IPS DF 6.9 (cell line): ENCODE results near the gene ADGRF1.

ENCODE experiments used
- DNase-seq: peaks from one replicate; pipeline ENCODE4 v3.0.0-alpha.2; 2013; ENCODE audit warnings: low read depth, low spot score
- H3K27ac ChIP-seq: one replicate; pipeline ENCODE4 v1.5.1; 2013; ENCODE audit warnings: low read length, control low read depth
- H3K27me3 ChIP-seq: 2 replicates; pipeline ENCODE4 v1.6.1; 2013; ENCODE audit warnings: mild to moderate bottlenecking, low read length; ENCODE audit not compliant: control insufficient read depth, insufficient read depth
- H3K36me3 ChIP-seq: 2 replicates; pipeline ENCODE4 v1.6.1; 2013; ENCODE audit warnings: low read length; ENCODE audit not compliant: control insufficient read depth, insufficient read depth
- H3K4me1 ChIP-seq: 2 replicates; pipeline ENCODE4 v1.6.1; 2013; ENCODE audit warnings: low read length; ENCODE audit not compliant: control insufficient read depth, insufficient read depth
- H3K4me3 ChIP-seq: 2 replicates; pipeline ENCODE4 v1.5.1; 2013; ENCODE audit warnings: mild to moderate bottlenecking, low read length
- H3K9me3 ChIP-seq: 2 replicates; pipeline ENCODE4 v1.6.1; 2013; ENCODE audit warnings: low read length, inconsistent platforms; ENCODE audit not compliant: control insufficient read depth, insufficient read depth
- WGBS: extraction: QIAGEN DNeasy Blood & Tissue Kit; methylation state at CpG from one replicate; pipeline ENCODE4 v1.1.7; 2013; ENCODE audit warnings: mixed read lengths, missing lambda C conversion rate; ENCODE audit not compliant: insufficient read length, insufficient coverage; 5-methylcytosine and 5-hydroxymethylcytosine counted together

Gene ADGRF1

GRCh38 chr6:46985943-46986342, 56.2 kb downstream of the ADGRF1 start:
- Histone ChIP-seq H3K4me1 (no peaks in the 10 kb centered on the region), H3K9me3 (no peaks in the 10 kb centered on the region), H3K27ac (no peak overlapping the region), H3K27me3 (no peaks in the 10 kb centered on the region), H3K4me3 (no peak overlapping the region), H3K36me3 (no peaks in the 10 kb centered on the region)
- DNase-seq, result no peak
- WGBS, result no CpG with 5 or more reads among the region's 3 CpGs

DNA sequence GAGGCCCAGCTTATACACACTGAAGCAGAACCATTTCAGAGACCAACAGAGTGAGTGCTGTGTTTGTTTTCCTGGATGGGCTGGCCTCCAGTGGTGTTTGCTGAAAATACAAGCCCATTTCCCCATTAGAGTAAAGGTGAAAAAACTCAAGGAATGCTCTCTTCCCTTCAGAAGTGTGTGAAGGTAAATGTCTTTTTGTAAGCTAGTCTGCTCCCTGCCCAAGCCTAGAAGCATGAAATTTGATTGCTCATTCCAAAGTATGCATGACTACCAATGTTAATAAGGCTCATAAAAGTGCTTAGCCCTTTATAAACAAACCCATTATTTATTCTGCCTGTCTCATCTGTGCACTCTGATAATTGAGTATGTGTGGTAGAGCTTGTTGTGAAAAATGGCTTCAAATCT, 59.1 kb downstream of the ADGRF1 start:
- no peaks in the 10 kb centered on the region for H3K27me3 ChIP-seq
- no peak overlapping the region for H3K4me3 ChIP-seq
- DNase-seq, result no peak
- H3K9me3 ChIP-seq, result no peaks in the 10 kb centered on the region
- H3K36me3 ChIP-seq, result no peaks in the 10 kb centered on the region
- no peak overlapping the region for H3K27ac ChIP-seq
- no peaks in the 10 kb centered on the region for H3K4me1 ChIP-seq

DNA sequence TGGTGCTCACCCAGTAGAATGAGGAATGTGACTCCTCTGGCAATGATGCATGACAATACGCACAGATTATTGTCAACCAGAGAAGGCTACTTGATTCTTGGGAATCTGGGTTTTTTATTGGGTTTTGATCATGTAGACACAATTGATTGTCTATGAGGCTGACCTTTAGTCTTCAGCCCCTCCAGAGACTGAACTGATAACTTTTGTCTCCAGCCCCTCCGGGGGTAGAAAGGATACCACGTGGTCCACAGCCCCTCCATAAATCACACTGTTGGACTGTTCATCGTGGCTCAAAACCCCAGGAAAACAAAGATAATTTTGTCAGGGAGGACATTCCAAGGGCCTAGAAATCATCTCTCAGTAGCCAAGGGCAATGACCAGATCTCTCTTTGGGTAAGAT, 62.9 kb downstream of the ADGRF1 start:
- Histone ChIP-seq H3K27ac (no peak overlapping the region), H3K9me3 (no peaks in the 10 kb centered on the region), H3K4me3 (no peak overlapping the region), H3K4me1 (no peaks in the 10 kb centered on the region), H3K27me3 (no peaks in the 10 kb centered on the region), H3K36me3 (no peaks in the 10 kb centered on the region)
- DNase-seq, result no peak
- no CpG with 5 or more reads among the region's 4 CpGs for WGBS

- Histone ChIP-seq H3K4me3 (no peak overlapping the region), H3K27ac (no peak overlapping the region), H3K9me3 (no peaks in the 10 kb centered on the region), H3K27me3 (no peaks in the 10 kb centered on the region), H3K36me3 (no peaks in the 10 kb centered on the region), H3K4me1 (no peaks in the 10 kb centered on the region)
- DNase-seq, result no peak
- no CpG with 5 or more reads among the region's 1 CpG for WGBS
These were observed 67.3 kb downstream of the ADGRF1 start for GRCh38 chr6:46974786-46975185.

DNA sequence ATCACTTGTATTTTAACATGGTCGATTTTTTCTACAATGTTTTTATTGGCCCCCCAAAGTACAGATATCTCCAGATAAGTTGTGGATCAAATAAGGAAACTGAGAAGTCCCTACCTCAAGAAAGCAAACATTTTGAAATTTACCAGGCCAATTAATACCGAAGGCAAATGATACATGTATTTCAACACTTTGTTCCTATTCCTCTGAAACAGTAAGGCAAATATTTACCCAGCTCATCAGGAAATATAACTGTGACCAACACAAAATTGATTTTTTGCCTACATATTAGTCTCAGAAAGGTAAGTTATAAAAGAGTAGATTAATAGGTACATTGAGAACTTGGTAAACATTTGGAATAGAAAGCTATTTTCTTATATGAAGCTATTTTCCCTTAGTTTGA, 69.1 kb downstream of the ADGRF1 start:
- Histone ChIP-seq H3K4me3 (no peak overlapping the region), H3K27ac (no peak overlapping the region), H3K9me3 (no peaks in the 10 kb centered on the region), H3K27me3 (no peaks in the 10 kb centered on the region), H3K4me1 (no peaks in the 10 kb centered on the region), H3K36me3 (no peaks in the 10 kb centered on the region)
- no CpG with 5 or more reads among the region's 2 CpGs for WGBS
- no peak for DNase-seq

DNA sequence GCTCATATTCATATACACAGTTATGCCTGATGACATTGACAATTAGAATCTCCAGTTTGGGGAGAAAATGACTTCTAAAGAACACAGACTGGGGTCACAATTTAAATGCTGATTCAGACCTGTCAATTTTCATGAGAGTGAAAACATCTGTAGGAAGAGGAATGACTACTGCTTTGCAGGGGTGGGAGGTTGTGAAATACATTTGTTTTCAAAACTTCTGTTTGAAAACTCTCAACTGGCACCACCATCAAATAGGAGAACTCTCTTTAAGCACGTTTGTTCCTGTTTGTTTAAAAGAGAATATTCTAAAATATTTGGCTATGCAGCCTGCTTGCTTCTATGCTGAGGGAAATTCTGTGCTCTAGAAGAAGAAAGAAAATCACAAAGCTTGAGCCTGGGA, 69.6 kb downstream of the ADGRF1 start:
- no peak for DNase-seq
- H3K4me3 ChIP-seq, result no peak overlapping the region
- H3K27ac ChIP-seq, result no peak overlapping the region
- no peaks in the 10 kb centered on the region for H3K27me3 ChIP-seq
- H3K9me3 ChIP-seq, result no peaks in the 10 kb centered on the region
- H3K4me1 ChIP-seq, result no peaks in the 10 kb centered on the region
- no CpG with 5 or more reads among the region's 1 CpG for WGBS
- H3K36me3 ChIP-seq, result no peaks in the 10 kb centered on the region

DNA sequence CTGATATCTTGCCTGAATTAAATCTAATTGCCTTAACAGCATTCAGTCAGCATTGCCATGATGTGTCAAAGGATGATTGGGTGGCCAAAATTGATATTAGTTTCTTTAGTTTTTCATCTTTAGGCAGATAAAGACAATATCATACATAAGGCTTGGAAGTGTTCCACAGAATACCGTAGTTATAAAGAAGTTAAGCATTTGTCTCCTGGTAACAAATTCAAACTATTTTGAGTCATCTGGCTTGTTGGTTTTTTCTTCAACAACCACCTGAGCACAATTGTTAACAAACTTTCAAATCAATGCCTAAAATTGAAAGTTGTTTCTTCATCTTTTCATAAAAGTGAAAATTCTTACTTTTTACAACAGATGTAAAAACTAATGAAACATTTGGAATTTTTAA, 72.9 kb downstream of the ADGRF1 start:
- Histone ChIP-seq H3K27ac (no peak overlapping the region), H3K4me1 (no peaks in the 10 kb centered on the region), H3K4me3 (no peak overlapping the region), H3K9me3 (no peaks in the 10 kb centered on the region), H3K36me3 (no peaks in the 10 kb centered on the region), H3K27me3 (no peaks in the 10 kb centered on the region)
- WGBS, result no CpG with 5 or more reads among the region's 1 CpG
- DNase-seq, result no peak

DNA sequence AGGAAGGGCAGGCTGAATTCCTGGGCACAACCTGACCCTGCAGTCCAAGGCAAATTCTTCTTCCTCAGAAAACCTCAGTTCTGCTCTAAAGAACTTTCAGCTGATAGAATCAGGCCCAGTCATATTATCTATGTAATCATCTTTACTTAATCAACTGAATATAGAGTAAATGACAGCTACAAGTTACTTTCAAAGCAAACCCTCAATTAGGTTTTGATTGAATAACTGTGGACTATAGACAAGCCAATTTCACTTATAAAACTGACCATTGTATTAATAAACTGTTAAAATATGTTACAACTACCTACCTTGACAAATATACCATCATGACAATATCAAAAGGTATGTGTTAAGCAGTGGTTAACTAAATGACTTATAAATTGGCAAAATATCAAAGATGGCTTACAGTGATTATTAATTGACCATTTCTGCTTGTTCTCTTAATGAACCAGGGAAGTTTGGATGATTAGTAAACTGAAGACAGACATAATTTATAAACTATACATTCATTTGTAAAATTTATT, 74.2 kb downstream of the ADGRF1 start:
- Histone ChIP-seq H3K9me3 (no peaks in the 10 kb centered on the region), H3K4me3 (no peak overlapping the region), H3K36me3 (no peaks in the 10 kb centered on the region), H3K27me3 (no peaks in the 10 kb centered on the region), H3K27ac (no peak overlapping the region), H3K4me1 (0 out of 2 replicates have a peak, but pooled peaks cover 1% of the 10 kb centered on the region)
- no peak for DNase-seq

DNA sequence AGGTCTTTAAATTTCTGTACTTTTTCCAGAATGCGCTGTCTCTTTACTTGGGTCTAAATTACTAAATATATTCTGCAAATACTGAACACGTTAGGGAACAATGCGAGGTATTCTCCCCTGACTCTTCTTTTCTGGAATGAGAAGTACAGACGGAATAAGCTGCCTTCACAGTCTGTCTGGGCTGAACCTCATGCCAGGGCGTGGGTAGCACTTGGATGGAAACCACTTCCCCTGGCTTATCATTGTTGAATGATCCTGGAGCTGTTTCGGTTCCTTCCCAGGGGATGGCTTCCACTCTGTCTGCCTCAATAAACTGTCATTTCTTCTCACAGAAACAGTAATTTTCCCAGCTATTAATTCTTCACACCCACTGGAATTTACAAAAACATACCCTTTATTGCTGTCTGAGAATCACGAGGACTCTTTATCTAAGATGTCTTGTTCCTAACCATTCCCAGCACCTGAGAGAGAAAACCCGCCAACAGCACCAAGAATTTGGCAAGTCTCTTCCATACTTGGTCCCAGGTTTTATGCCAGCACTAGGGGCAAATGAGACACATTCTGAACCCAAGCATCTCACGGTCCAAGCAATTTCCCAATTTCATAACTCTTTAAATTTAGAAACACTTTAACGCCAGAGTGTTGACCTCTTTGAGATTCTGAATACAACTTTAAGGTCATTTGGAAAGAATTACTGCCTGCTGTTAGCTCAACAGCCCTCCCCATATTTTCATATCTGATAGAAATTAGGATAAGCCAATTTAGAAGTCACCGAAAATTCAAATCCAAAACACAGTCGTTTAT, 77.2 kb downstream of the ADGRF1 start:
- no CpG with 5 or more reads among the region's 12 CpGs for WGBS
- Histone ChIP-seq H3K4me1 (0 out of 2 replicates have a peak, but pooled peaks cover 1% of the 10 kb centered on the region), H3K27me3 (no peaks in the 10 kb centered on the region), H3K9me3 (no peaks in the 10 kb centered on the region), H3K36me3 (no peaks in the 10 kb centered on the region), H3K27ac (no peak overlapping the region), H3K4me3 (no peak overlapping the region)
- DNase-seq, result no peak

DNA sequence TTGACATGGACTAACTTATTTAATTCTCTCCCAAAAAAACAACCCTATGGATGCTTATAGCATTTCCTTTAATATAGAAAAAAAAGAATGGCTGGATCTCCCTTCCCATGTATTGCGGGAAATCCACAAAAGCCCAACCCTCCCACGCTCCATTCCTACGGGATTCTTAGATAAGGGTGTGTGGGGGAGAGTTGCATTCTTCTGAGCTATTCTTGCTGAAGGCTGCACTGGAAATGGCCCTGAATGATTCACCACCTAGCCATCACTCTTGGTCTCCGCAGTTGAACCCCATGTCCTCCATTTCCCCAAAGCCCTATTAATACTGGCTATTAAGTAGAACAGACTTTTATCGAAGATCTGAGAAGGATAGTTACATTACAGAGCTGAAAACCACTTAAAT, 78.5 kb downstream of the ADGRF1 start:
- H3K9me3 ChIP-seq, result no peaks in the 10 kb centered on the region
- no peak overlapping the region for H3K27ac ChIP-seq
- no CpG with 5 or more reads among the region's 5 CpGs for WGBS
- no peaks in the 10 kb centered on the region for H3K36me3 ChIP-seq
- H3K4me1 ChIP-seq, result 0 out of 2 replicates have a peak, but pooled peaks cover 1% of the 10 kb centered on the region
- DNase-seq, result no peak
- no peak overlapping the region for H3K4me3 ChIP-seq
- no peaks in the 10 kb centered on the region for H3K27me3 ChIP-seq

DNA sequence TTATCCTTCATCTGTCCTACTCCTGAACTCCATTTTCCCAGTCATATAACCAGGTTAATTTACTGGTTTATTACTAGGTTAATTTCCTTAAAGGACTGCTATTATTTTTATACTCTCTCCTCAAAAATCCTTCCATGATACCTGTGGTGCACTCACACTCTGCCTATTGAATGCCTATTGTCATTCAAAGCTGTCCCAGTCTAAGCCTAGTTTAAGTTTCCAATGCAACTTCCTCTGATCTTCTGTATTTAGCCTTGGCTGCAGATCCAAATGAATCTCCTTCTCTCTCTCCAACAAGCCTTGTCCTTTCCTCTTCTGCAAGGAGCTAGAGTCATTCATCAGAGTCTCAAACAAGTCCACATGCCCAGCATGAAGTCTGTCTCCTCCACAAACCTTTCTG, 79.1 kb downstream of the ADGRF1 start:
- H3K9me3 ChIP-seq, result no peaks in the 10 kb centered on the region
- no peak overlapping the region for H3K27ac ChIP-seq
- DNase-seq, result no peak
- no peaks in the 10 kb centered on the region for H3K36me3 ChIP-seq
- no peaks in the 10 kb centered on the region for H3K27me3 ChIP-seq
- H3K4me1 ChIP-seq, result 0 out of 2 replicates have a peak, but pooled peaks cover 1% of the 10 kb centered on the region
- H3K4me3 ChIP-seq, result no peak overlapping the region
